Astrocyte of the spinal cord (primary cell): ENCODE measurements around the gene TXK.
A peak's percentile ranks its signal among the peaks of the same experiment; 100 is the strongest.

Experiments
- DNase-seq: peaks from one replicate; pipeline ENCODE4 v3.0.0; 2011; ENCODE audit warnings: low read depth, low spot score
- H3K4me3 ChIP-seq: 2 replicates; pipeline ENCODE4 v1.5.1; 2011; ENCODE audit warnings: low read depth, mild to moderate bottlenecking, low read length, moderate library complexity
- CTCF ChIP-seq: IDR thresholded peaks from 2 replicates; pipeline ENCODE4 v1.5.1; 2012; ENCODE audit warnings: low read depth, mild to moderate bottlenecking, low read length, inconsistent platforms
- in situ Hi-C: cut with HindIII; loops from 2 replicates; pipeline ENCODE4 v1.10.0; 2017; ENCODE audit warnings: low sequenced_read_pairs

Gene TXK

DNA sequence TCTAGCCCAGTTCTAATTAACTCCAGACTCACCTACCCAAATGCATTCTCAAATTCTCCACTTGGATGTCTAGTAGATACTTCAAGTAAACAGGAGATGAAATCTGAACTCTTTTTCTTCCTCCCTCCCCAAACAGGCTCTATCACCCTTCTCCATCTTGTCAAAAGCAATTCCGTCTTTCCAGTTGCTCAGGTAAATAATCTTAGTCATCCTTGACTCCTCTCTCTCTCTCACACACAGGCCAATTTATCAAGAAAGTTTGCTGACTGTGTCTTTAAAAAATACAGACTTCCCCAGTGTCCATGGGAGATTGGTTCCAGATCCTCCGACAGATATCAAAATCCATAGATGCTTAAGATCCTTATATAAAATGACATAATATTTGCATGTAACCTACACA, 12.9 kb downstream of the TXK start:
- no peak overlapping the region for H3K4me3 ChIP-seq
- DNase-seq, result no peak
- in situ Hi-C loops, result no loop called here
- TF ChIP-seq CTCF, result no peak

GRCh38 chr4:48120132-48120531, 13.9 kb downstream of the TXK start:
- DNase-seq, result no peak
- no peak for TF ChIP-seq CTCF
- in situ Hi-C loops, result no loop called here
- H3K4me3 ChIP-seq, result no peak overlapping the region

- TF ChIP-seq CTCF, result no peak
- no peak for DNase-seq
- H3K4me3 ChIP-seq, result no peak overlapping the region
- in situ Hi-C loops, result no loop called here
These were observed 14.4 kb downstream of the TXK start for GRCh38 chr4:48119646-48120045.

DNA sequence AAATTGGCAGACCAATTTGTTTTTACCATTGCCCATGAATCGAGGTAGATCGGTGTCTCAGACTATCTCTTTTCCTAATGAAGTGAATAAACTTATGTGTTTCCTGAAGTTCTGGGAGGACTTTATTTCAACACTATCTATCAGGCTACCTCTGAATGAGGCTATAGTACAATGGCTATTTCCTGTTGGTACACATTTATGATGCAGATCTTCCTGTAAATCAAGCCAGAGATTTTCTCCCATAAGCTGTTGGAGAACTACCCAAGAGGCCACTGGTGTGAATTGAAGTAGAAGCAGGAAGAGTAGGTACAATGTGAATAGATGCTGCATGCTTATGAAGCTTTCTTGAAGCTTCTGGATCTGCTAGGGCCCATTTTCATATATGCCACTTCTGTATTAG, 16.0 kb downstream of the TXK start:
- TF ChIP-seq CTCF, result no peak
- in situ Hi-C loops, result no loop called here
- H3K4me3 ChIP-seq, result no peak overlapping the region
- DNase-seq, result no peak

- no peak for TF ChIP-seq CTCF
- in situ Hi-C loops, result no loop called here
- H3K4me3 ChIP-seq, result no peak overlapping the region
- DNase-seq, result no peak
These were observed 17.5 kb downstream of the TXK start for GRCh38 chr4:48116582-48116981.

- no peak for TF ChIP-seq CTCF
- H3K4me3 ChIP-seq, result no peak overlapping the region
- DNase-seq, result no peak
- in situ Hi-C loops, result no loop called here
These were observed 19.6 kb downstream of the TXK start for GRCh38 chr4:48114412-48114811.

DNA sequence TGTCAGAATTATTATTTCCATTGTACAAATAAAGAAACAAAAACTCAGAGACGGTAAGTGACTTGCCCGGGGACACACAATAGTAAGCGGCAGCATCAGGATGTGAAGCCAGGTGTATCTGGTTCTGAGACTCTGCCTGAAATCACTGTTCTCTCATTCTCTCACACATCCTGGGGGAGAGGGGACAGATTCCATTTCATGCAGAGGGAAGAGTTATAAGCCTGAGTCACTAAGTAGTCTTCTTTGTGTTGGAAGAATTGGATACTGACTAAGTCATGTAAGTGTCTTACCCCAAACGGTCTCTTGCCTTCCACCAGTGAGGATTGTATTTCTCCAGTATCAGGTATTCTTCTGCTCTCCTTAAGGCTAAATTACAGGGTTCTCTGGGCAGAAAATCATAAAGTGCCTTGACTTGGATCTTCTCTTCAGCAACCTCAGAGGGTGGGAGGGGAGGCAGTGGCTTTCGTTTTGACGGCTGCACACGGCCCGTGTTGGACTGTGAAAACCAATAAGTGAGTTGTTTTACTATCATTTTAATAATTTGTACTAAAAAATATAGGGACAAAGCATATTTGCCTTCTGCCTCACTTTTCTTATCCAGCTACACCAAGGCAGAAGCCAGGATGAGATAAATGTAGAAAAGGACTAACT, 21.9 kb downstream of the TXK start:
- peak; percentile 35 for DNase-seq
- in situ Hi-C loops, result no loop called here
- H3K4me3 ChIP-seq, result no peak overlapping the region
- TF ChIP-seq CTCF, result no peak
